Chondrocyte (in vitro differentiated cells): ENCODE data around the gene IQGAP2. TPM values are rescaled to one million over a fixed set of nuclear protein-coding genes. Genes with fewer than 3 reads are reported as not detected.

Experiments used
- DNase-seq: peaks from one replicate; pipeline ENCODE4 v3.0.0; 2021; ENCODE audit warnings: mixed read lengths, low spot score
- H3K27ac Mint-ChIP-seq: one replicate; pipeline ENCODE4 v1.8.0; 2021; ENCODE audit warnings: mild to moderate bottlenecking, moderate library complexity, mixed read lengths; ENCODE audit not compliant: unreplicated experiment
- H3K27me3 Mint-ChIP-seq: 2 replicates; pipeline ENCODE4 v1.8.0; 2021; ENCODE audit warnings: low read depth, mixed read lengths
- H3K36me3 Mint-ChIP-seq: 2 replicates; pipeline ENCODE4 v1.8.0; 2021; ENCODE audit warnings: low read depth, mixed read lengths
- H3K4me1 Mint-ChIP-seq: 2 replicates; pipeline ENCODE4 v1.8.0; 2021; ENCODE audit warnings: low read depth, mild to moderate bottlenecking, mixed read lengths
- H3K4me3 Mint-ChIP-seq: one replicate; pipeline ENCODE4 v1.8.0; 2021; ENCODE audit warnings: mild to moderate bottlenecking, moderate library complexity, mixed read lengths; ENCODE audit not compliant: unreplicated experiment
- H3K9me3 Mint-ChIP-seq: 2 replicates; pipeline ENCODE4 v1.8.0; 2021; ENCODE audit warnings: low read depth, mixed read lengths
- total RNA-seq: library from RNA; stranded (reverse); gene quantifications from 3 replicates; pipeline ENCODE4 v1.2.1, GENCODE V29; 2021
- TF ChIP-seq, protein P1 (sequence below): fragments of 200-600 bp; sonication (generic); IDR thresholded peaks from 2 replicates; pipeline ENCODE4 v1.5.0; 2021; ENCODE audit warnings: antibody characterized with exemption, mild to moderate bottlenecking, moderate library complexity

The IQGAP2 gene
- total RNA-seq, 1 donor from 2014 or later, result 3.0 TPM

DNA sequence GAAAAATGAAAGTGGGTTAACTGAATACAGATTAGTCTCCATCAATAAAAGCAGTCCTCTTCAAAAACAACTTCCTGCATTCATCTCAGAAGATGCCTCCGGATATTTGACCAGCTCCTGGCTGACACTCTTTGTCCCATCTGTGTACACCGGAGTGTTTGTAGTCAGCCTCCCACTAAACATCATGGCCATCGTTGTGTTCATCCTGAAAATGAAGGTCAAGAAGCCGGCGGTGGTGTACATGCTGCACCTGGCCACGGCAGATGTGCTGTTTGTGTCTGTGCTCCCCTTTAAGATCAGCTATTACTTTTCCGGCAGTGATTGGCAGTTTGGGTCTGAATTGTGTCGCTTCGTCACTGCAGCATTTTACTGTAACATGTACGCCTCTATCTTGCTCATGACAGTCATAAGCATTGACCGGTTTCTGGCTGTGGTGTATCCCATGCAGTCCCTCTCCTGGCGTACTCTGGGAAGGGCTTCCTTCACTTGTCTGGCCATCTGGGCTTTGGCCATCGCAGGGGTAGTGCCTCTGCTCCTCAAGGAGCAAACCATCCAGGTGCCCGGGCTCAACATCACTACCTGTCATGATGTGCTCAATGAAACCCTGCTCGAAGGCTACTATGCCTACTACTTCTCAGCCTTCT lies 329.4 kb downstream of the IQGAP2 start:
- H3K4me1 Mint-ChIP-seq, result peaks cover 12% of the 10 kb centered on the region
- no peak overlapping the region for H3K4me3 Mint-ChIP-seq
- DNase-seq, result no peak
- H3K27ac Mint-ChIP-seq, result no peak overlapping the region
- H3K9me3 Mint-ChIP-seq, result peaks cover 24% of the 10 kb centered on the region
- TF ChIP-seq, protein P1, sequence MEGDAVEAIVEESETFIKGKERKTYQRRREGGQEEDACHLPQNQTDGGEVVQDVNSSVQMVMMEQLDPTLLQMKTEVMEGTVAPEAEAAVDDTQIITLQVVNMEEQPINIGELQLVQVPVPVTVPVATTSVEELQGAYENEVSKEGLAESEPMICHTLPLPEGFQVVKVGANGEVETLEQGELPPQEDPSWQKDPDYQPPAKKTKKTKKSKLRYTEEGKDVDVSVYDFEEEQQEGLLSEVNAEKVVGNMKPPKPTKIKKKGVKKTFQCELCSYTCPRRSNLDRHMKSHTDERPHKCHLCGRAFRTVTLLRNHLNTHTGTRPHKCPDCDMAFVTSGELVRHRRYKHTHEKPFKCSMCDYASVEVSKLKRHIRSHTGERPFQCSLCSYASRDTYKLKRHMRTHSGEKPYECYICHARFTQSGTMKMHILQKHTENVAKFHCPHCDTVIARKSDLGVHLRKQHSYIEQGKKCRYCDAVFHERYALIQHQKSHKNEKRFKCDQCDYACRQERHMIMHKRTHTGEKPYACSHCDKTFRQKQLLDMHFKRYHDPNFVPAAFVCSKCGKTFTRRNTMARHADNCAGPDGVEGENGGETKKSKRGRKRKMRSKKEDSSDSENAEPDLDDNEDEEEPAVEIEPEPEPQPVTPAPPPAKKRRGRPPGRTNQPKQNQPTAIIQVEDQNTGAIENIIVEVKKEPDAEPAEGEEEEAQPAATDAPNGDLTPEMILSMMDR, result no peak
- peaks cover 45% of the 10 kb centered on the region for H3K36me3 Mint-ChIP-seq
- no peaks in the 10 kb centered on the region for H3K27me3 Mint-ChIP-seq

DNA sequence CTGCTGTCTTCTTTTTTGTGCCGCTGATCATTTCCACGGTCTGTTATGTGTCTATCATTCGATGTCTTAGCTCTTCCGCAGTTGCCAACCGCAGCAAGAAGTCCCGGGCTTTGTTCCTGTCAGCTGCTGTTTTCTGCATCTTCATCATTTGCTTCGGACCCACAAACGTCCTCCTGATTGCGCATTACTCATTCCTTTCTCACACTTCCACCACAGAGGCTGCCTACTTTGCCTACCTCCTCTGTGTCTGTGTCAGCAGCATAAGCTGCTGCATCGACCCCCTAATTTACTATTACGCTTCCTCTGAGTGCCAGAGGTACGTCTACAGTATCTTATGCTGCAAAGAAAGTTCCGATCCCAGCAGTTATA lies 329.9 kb downstream of the IQGAP2 start:
- peaks cover 45% of the 10 kb centered on the region for H3K36me3 Mint-ChIP-seq

DNA sequence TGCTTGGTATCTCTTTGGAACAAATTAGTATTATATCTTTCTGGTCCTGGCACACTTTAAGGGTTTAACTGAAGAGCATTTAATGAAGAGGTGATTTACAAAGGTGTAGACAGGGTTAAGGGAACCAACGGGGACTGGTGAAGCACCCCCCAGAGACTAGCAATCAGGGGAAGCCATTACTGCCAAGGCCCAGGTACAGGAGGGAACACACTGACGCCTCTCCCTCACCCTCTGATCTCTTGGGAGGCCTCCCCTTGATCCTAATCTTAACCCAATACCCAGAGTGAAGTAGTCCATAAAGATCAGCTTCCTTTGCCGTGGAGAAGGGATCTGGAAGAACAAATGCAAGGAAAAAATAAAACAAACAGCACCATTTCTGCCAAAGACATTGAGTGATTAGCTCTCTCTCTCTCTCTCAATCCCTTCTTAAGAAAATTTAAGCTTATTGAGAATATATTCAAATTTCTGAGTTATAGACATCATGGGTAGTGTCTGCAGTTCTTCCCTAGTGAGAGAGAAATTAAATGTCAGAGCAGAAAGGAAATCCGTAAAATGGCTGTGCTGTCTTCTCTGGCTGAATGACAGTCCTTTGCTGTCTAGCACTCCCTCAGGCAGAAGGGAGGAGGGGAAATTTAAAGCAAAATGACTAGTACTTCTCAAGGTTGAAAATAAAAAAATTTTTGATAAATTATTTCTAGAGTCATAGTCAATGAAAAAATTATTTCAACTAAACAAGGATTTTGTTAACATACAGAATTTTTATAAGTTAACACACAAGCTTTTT lies 332.9 kb downstream of the IQGAP2 start:
- peaks cover 23% of the 10 kb centered on the region for H3K36me3 Mint-ChIP-seq
- no peak overlapping the region for H3K27ac Mint-ChIP-seq
- H3K4me3 Mint-ChIP-seq, result no peak overlapping the region

More for the DNA sequence above, 329.9 kb downstream of the IQGAP2 start:
- no peak for DNase-seq
- Mint-ChIP-seq H3K4me1 (peaks cover 13% of the 10 kb centered on the region), H3K27me3 (no peaks in the 10 kb centered on the region), H3K27ac (peak overlapping the region; percentile 29), H3K4me3 (no peak overlapping the region), H3K9me3 (peaks cover 24% of the 10 kb centered on the region)
- TF ChIP-seq, protein P1, result no peak

DNA sequence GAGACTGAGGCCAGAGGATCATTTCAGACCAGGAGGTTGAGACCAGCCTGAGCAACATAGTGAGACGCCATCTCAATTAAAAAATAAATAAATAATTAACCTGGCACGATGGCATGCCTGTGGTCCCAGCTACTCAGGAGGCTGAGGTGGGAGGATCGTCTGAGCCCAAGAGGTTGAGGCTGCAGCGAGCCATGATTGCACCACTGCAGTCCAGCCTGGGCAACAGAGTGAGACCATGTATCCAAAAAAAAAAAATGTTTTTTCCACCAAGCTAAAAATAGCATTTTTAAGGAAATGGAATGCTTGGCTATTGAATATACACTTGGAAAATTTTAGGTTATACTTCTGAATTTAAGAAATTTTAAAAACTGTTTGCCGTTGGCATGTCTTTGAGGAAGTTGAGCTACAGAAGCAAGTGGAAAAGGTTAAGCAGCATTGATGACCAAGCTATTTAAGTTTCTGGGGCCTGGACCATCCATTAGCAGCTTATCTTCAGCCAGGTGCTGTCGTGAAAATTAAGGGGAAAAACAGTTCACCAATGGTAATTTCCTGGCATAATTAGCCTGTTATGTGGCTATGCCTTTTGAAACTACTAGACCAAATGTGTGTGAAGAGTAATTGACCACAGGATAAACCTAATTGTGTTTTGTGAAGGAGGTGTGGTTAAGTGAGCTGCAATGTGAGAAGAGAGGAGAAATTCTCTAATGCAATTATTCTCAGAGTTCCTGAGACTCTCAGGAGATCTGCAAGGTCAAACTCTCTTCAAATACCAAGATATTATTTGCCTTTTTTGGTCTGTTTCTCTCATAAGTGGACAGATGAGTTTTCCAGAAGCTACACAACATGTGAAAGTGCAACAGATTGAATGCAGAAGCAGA lies 333.8 kb downstream of the IQGAP2 start:
- DNase-seq, result no peak
- H3K27me3 Mint-ChIP-seq, result no peaks in the 10 kb centered on the region
- H3K27ac Mint-ChIP-seq, result no peak overlapping the region

More for the DNA sequence above, 332.9 kb downstream of the IQGAP2 start:
- peaks cover 25% of the 10 kb centered on the region for H3K4me1 Mint-ChIP-seq
- peaks cover under 1% of the 10 kb centered on the region for H3K9me3 Mint-ChIP-seq
- H3K27me3 Mint-ChIP-seq, result no peaks in the 10 kb centered on the region
- DNase-seq, result no peak
- TF ChIP-seq, protein P1, result no peak

More for the DNA sequence above, 333.8 kb downstream of the IQGAP2 start:
- Mint-ChIP-seq H3K36me3 (peaks cover 20% of the 10 kb centered on the region), H3K4me3 (no peak overlapping the region), H3K9me3 (no peaks in the 10 kb centered on the region), H3K4me1 (peaks cover 25% of the 10 kb centered on the region)
- TF ChIP-seq, protein P1, result no peak
